Hepatic stellate cell (primary cell): ENCODE data around the gene CARD11.
"Not testable (repeated sequence)": the region's sequence is repeated elsewhere in the genome, so short reads cannot be mapped to it uniquely, and the experiment has no call there.

Experiments used
- DNase-seq: peaks from one replicate; pipeline ENCODE4 v3.0.0; 2011; ENCODE audit warnings: low spot score

Gene CARD11

DNA sequence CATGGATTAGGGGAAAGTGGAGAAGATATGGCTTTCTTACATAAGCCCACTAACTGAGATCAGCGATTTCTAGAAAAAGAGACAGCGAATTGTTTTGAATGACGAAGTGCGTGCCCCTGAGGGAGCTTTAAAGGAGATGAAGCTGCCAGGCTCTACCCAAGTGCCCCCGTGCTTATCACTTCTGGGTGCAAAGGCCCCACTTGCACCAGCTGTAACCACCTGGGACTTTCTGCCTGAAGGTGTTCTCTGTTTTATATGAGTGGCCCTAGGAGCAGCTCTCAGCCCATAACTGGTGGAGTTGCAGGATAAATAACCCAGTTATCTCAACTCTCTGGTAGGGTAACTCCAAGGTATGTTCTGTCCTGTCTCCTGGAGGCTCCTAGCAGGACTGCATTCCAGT lies 20.4 kb upstream of the CARD11 start:
- no peak for DNase-seq

DNA sequence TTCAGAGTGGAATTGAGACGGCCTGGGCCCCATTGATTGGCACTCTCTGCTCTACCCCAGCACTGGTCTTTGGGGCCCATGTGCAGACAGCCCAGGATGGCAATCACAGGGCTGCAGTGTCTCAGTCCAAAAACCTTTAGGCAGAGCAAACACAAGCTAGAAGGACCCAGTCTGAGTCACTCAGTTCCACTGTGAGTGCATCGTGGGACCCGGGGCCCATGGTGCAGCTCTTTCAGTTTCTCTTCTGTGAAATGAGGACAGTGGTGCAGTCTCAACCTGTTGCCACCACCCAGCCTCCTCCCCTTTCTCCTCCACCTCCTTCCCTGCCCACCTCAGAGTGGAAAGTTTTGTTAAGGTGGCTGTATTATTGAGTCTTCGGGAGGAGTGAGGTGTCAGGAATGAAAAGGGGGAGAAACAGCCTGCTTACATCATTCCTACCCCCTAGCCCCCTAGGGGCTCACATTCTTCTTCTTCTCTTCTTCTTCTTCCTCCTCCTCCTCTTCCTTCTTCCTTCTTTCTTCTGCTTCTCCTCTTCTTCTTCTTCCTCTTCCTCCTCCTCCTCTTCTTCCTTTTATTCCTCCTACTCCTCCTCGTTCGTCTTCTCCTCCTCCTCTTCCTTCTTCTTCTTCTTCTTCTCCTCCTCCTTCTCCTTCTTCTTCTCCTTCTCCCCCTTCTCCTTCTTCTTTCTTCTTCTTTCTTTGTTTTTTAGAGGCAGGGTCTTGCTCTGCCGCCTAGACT lies 19.5 kb upstream of the CARD11 start:
- DNase-seq = no peak

DNA sequence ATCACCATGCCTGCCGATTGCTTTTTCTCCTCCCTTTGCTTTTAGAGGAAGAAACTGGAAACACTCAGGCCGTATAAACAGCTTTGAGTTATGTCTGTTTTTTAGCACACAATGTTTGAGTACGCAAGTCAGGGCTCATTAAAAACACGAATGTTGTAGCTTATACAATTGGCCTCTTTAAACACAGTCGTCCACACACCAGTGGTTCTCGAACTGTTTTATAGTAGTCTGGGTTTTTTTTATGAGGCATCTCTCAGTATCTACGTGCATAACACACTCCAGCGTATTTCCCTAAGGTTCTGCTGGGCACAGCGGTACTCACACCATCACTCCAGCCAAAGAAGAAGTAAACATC lies 13.4 kb upstream of the CARD11 start:
- DNase-seq = no peak

DNA sequence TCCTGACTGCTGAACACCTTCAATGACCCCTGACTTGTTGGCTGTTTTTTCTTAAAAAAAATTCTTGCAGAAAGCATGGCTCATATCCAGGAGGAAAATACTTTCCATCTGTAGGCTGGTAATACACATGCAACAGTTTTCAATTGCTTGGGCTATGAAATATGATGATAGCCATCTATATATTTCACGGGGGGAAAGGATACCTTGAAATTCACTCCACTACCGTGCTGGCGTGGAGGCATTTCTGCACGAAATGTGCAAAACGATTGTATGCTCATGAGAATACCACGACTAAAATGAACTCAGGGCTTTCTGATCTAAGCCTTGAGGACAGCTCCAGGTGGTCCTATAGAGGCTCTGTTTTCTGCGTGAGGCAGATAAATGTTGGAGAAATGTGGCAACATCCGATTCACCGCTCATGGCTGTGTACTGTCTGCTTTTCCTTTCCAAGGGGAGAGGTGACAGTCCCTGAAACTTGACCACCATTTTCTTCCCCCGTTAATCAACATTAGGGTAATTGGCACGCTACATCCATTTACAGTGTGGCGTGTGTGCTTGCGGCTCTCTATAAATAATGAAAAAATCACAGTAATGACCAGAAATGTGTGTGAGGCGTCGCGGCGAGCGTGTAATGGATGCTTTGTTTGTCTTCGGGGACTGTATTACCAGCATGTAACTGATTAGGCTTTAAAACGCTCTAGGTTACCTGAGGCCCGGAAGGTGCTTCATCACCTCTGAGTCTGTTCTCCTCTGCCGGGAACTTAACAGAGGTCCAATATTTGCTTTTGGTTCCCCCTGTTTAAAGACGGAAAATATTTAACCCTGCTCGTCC lies 12.8 kb upstream of the CARD11 start:
- DNase-seq = no peak

DNA sequence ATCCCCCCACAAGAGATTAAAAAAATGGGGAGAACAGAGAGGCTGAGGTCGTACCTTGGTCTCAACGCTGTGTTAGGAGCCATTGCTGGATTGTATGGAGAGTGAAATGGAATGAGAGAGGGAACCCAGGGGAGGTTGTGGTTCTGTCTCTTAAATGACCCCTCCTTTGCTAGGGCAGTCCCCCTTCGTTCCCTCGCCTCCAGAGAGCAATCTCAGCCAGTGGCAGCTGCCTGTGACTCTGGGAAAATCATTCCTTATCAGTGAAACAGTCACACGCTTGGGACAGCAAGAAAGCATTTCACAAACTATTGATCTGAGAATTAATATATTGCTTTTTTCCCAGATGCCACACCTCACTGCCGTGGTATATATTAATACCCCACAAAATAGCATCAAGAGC lies 12.0 kb upstream of the CARD11 start:
- no peak for DNase-seq

DNA sequence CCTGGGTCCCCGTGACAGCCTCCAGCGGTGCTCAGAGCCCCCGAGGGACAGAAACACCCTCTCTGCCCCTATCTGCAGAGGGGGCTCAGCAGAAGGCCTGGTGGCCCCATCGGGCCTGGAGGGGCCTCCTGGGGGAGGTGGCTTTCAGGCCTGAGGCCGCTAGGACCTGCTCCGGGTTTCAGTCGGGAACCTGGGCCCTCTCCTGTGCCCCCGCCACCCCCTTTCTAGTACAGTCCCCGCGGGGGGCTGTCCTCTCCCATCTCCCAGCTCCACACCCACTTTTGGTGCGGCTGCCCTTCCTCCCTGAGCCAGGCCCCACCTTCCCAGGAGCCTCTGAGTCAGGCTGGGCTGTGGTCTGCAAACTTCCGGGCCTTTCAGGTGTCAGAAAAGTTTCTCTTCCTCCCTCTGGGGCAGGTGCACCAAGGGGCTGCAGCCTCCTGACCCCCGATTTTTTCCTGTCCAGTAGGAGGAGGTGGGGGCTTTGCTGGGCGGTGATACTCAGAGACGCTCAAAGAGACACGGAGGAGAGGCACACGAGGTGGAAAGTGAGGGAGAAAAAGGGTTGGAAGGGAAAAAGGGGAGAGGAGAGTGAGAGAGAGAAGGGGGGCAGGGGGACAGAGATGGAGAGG lies 692 bp downstream of the CARD11 start:
- no peak for DNase-seq

DNA sequence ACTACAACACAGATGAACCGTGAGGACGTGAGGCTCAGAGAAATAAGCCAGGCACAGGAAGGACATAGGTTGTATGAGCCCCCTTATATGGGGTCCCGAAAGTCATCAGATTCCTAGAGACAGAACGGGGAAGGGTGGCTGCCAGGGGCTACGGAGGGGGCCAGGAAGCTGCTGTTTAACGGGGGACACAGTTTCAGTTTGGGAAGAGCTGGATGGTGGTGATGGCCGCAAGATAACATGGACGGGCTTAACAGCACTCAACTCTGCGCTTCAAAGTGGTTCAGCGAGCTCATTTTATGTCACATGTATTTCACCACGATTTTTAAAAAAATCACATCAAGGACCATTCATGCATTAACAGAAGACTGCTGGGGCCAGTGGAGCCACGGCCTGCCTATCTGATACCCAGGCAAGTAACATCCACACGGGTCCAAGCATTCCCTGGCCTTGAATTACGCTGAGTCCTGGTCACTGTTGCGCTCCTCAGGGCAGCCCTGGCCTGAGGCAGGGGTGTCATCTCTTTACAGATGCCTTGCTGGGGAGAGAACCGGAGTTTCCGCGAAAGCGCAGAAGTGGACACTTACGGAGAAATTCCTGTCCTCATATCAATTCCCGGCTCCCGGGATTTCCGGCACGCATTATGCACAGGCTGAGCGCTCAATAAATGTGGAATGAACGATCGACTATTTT lies 1.5 kb downstream of the CARD11 start:
- no peak for DNase-seq

DNA sequence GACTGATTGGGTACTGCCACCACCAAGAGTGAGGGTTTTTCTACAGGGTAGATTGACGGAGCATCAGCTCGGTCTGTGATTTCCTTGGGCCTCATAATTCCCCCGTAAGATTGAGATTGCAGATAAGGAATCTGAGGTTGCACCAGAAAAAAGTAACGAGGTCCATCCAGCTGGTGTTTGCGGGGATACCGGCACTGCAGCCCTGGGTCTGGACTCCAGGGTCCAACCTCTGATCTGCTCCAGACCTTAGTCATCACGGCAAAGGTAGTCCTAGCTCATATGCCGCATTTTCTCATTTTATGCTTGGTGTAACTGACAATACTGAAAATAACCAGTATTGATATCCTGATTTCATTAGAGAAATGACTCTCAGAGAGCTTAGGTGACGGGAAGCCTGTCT lies 3.9 kb downstream of the CARD11 start:
- no peak for DNase-seq

DNA sequence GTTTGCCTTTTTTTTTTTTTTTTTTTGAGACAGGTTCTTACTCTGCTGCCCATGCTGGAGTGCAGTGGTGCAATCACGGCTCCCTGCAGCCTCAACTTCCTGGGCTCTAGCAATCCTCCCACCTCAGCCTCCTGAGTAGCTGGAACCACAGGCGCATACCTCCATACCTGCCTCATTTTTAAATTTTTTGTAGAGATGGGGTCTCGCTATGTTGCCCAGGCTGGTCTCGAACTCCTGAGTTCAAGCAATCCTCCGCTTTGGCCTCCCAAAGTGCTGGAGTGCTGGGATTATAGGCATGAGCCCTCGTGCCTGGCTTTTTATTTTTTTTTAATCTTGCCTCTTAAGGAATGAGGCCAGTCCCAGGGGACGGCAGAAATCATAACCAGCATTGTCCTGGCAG lies 5.7 kb downstream of the CARD11 start:
- not testable (repeated sequence) for DNase-seq

DNA sequence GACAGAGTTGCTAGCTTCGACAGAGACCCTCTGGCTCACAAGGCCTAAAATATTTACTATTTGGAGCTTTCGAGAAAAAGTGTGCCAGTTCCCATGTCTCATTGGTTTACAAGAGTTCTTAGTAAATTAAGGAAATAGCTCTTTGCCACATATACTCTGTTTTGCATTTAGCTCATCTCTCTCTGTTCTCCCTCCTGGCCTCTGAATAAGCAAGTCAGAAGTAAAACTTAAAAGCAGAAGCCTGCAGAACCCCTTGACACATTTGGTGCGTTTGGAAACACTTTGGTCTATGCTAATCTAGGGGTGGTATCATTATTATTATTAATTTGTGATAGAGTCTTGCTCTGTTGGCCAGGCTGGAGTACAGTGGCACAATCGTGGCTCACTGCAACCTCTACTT lies 6.4 kb downstream of the CARD11 start:
- DNase-seq = no peak

DNA sequence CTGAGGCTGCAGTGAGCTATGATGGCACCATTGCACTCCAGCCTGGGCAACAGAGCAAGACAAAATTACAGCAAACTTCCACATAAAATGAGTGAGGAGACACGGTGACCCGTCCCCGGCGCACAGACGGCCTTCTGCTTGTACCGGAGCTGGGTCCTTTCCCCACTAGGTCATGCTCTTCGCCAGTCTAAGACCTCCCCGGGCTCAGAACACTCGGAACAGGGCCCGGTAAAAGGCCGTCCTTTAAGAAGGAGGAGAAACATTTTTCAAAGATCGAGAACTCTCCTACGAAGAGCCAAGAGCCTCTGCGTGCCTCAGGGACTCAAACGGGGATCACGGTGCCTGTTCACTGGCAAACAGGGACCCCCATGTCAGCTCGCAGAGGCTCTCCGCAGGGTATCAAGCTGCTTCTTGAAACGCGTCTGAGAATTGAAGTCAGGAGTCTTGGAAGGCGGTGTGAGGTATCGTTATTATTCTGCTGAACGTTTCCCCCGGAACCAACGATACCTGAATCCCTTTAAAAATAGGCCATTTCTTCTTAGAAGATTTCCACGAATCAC lies 9.0 kb downstream of the CARD11 start:
- DNase-seq = no peak

DNA sequence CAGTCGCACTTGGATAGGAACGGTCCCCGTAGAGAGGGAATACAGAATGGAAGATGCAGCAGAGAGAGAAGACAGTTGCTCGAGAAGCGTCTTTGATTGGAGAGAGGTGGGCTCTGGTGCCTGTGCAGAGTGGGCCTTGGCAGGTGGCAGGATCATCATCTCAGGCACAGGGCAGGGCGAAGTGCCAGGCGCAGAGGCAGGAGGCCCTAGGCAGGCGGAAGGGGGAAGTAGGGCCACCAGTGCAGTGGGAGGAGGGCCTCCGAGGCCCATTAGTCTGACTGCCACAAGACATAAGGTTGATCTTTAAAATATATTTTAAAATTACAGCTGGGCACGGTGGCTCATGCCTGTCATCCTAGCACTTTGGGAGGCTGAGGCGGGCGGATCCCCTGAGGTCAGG lies 10.1 kb downstream of the CARD11 start:
- DNase-seq = no peak

DNA sequence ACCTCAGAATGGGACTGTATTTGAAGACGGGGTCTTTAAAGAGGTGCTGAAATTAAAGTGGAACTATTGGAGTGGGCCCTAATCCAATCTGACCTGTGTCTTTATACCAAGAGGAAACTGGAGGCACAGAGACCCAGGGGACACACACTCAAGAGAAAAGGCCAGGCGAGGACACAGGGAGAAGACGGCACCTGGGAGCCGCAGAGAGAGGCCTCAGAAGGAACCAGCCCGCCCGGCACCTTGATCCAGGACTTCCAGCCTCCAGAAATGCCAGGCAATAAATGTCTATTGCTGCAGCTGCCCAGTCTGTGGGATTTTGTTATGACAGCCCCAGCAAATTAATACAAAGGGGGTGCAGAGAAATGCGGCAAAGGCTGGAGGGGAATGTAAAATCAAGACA lies 10.5 kb downstream of the CARD11 start:
- no peak for DNase-seq

DNA sequence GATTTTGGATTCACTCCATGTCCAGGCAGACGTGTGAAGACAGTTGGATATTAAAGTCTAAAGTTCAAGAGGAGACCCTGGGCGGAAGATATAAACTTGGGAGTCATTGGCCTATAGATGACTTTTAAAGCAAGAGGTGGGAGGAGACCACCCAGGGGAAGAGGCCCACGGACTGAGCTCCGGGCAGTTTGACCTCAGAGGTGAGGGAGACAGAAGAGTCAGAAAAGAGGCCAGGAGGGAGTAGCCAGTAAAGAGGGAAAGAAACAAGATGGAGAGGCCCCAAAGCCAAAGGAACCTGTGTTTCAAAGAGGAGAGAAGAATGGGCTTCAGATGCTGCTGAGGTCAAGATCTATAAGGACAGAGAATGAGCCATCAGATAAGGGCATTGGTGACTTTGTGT lies 11.4 kb downstream of the CARD11 start:
- DNase-seq = no peak

DNA sequence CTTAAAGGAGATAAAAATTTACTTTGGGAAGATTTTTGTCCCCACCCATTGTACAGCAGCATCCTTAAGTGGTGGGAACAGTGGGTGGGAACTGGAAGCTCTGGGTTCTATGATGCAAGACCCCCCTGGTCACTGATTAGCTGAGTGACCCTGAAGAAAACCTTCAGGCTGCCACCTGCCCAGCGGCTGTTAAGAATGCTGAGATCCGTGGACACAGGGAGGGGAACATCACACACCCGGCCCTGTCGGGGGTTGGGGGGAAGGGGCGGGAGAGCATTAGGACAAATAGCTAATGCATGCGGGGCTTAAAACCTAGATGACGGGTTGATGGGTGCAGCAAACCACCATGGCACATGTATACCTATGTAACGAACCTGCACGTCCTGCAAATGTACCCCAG lies 14.5 kb downstream of the CARD11 start:
- DNase-seq = no peak

DNA sequence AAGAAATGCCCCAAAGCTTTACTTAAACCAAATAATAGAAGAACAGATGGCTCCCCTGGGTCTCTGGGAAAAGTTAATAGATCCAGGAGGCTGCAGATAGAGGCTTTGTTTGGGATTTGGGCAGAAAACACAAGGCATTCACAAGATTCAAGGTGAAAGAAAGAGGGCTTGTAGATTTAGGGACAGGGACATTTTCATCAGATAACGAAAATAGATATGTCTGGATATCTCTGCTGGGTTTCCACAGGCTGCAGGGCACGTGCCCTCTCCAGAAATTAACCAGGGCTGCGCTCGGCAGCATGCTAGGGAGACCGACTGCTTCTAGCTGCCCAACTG lies 14.9 kb downstream of the CARD11 start:
- DNase-seq = no peak

DNA sequence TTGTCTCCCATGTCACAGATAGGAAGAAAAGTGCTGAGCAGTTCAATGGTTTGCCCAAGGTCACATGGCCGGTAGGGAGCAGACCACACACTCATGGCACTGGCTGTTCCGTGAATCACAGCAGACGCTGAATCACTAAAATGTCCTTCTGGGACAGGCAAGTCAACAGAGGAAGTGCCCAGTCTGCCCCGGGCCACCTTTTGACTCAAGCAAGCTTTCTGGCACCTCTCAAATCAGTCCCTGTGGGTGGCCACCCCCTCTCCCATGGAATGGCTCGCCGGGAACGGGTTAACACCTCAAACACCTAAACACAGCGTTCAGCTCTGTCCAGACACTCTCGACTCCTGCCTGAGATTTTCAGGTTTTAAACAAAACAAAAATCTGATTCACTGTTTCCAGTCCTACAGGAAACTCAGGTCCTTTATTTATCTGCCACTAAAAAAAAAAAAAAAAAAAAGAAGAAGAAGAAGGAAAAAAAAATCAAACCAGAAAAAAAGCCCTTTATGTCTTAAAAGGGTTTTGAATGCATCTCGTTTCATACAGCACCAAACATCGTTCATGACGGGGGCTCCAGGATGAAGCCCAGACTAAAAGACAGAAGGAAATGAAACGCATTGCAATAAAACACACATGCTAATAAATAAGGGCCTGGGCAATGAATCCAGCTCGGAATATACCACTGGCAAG lies 15.5 kb downstream of the CARD11 start:
- DNase-seq = no peak

DNA sequence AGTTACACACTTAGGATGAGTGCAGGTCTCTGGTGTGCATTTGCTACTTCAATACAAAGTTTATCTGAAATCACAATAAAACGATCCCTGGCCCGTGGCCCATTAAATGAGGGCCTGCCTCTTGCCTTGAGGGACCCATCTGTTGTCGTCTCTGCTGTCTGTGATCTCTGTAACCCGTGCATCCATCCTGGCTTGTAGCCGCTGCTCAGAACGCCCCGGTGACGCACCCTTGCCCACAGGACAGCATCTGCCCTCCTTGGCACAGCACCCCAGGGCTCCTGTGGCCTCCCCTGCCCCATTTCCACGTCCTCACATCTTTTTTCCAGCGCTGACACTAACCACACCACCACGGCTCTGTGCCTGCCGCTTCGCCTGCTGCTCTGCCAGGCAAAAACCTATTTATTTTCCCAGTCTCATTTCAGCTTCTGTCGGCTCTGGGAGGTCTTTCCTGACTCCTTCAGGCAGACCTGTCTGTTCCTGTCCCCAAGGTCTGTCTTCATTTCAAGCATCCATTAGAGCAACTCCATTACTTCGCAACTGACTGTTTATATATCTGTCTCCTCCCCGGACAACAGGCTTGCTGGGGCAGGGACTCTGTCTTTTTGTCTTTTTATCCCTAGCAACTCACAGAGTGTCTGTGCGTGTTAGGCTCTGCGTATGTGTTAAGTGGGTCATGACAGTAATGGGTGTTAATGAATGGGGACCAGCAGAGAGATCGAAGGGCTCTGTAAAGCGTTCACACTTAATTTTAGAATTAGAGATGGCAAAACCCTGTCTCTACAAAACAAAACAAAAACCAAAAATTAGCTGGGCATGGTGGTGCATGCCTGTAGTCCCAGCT lies 16.4 kb downstream of the CARD11 start:
- DNase-seq = no peak

DNA sequence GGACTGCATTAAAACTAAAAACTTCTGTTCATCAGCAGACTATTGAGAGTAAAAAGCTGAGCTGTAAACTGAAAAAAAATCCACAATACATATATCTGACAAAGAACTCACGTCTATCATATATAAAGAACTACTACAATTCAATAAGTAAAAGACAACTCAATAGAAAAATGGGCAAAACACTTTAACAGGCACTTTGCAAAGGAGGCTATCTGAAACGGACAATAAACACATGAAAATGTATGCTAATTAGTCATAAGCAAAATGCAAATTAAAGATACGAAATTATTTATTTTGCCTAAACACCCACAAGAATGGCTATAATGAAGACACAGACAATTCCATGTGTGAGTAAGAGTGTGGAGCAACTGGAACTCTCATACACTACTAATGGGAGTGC lies 18.1 kb downstream of the CARD11 start:
- DNase-seq = no peak

DNA sequence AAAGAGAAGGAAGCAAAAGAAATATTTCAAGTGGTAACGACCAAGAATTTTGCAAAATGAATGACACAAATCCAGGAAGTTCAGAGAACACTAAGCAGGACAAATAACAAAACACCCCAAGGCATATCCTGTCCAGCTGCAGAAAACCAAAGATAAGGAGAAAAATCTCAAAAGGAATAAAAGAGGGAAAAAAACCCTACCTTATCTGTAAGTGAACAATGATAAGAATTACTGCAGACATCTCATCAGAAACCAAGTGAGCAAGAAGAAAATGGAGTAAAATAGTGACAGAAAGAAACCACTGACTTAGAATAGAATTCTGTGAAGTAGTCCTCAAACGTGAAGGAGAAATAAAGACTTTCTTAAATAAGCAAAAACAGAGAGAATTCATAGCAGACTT lies 21.8 kb downstream of the CARD11 start:
- DNase-seq = no peak

DNA sequence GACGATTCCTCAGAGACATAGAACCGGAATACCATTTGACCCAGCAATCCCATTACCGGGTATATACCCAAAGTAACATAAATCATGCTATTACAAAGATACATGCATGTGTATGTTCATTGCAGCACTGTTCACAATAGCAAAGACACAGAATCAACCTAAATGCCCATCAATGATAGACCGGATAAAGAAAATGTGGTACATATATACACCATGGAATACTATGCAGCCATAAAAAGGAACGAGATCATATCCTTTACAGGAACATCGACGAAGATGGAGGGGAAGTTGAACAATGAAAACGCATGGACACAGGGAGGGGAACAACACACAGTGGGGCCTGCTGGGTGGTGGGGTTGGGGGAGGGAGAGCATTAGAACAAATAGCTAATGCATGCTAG lies 22.4 kb downstream of the CARD11 start:
- DNase-seq = not testable (repeated sequence)
